Fibroblast of mammary gland (primary cell): ENCODE results near the gene GRM3.

Experiments
- DNase-seq: peaks from one replicate; pipeline ENCODE4 v3.0.0-alpha.2; 2010; ENCODE audit warnings: low read depth
- H3K4me3 ChIP-seq: 2 replicates; pipeline ENCODE4 v1.5.1; 2011; ENCODE audit warnings: low read depth, mild to moderate bottlenecking, low read length, moderate library complexity; ENCODE audit not compliant: control insufficient read depth
- TF ChIP-seq, protein P1 (sequence below): conservative IDR thresholded peaks from 2 replicates; pipeline ENCODE4 v1.5.1; 2011; ENCODE audit warnings: low read depth, low read length, inconsistent platforms; ENCODE audit not compliant: control insufficient read depth, insufficient read depth

The GRM3 gene

DNA sequence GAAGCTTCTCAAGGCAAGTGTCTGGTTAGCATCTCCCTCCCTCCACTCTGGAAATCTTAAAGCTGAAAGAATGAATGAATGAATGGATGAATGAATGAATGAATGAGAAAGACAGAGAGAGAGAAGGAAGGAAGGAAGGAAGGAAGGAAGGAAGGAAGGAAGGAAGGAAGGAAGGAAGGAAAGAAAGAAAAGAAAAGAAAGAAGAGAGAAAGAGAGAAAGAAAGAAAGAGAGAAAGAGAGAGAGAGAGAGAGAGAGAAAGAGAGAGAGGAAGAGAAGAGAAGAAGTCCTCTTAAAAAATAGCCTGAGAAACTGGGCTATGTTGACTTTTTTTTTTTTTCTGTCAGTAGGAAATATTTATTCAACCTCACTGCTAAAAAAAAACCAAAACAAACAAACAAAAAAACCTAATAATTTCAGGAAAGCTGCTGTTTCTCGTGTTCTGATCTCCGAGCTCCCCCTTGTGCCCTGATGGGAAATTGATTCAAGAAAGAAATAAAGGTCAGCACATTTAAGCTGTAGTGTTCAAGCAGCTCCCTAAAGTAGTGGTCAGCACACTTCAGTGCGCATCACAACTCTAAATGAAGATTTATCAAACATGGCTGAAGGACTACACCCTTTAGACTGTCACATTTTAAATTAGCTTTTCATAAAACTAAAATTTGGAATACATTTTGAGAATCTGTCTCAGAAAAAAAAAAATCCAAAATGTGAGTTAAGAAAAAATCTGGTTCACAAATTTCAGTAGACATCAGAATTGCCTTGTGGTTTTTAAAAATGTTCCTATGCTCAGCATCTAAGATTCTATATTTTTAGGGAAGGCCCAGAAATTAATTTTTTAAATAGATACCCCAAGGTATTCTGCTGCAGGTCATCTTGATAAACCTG is 261.5 kb downstream of the GRM3 start:
- no peak overlapping the region for H3K4me3 ChIP-seq
- DNase-seq = peak; percentile 45
- TF ChIP-seq, protein P1, sequence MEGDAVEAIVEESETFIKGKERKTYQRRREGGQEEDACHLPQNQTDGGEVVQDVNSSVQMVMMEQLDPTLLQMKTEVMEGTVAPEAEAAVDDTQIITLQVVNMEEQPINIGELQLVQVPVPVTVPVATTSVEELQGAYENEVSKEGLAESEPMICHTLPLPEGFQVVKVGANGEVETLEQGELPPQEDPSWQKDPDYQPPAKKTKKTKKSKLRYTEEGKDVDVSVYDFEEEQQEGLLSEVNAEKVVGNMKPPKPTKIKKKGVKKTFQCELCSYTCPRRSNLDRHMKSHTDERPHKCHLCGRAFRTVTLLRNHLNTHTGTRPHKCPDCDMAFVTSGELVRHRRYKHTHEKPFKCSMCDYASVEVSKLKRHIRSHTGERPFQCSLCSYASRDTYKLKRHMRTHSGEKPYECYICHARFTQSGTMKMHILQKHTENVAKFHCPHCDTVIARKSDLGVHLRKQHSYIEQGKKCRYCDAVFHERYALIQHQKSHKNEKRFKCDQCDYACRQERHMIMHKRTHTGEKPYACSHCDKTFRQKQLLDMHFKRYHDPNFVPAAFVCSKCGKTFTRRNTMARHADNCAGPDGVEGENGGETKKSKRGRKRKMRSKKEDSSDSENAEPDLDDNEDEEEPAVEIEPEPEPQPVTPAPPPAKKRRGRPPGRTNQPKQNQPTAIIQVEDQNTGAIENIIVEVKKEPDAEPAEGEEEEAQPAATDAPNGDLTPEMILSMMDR = peak; percentile 68

DNA sequence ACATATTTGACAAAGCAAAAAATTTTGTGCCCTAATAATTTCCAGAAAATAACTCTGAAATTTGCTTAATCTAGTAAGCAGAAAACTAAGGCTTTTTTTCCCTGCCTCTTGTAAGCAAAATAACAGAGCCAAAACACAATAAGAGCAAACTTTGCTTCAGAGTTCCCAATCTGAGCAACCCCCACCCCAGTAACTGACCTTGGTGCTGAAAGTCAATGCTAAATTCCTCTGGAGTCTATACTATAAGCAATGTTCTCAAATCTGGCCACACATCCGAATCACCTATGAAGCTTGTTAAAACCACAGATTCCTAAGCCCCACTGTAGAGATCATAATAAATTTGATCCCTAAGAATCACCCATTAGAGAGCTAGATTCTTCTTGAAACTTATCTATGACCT is 265.2 kb downstream of the GRM3 start:
- DNase-seq = peak; percentile 12
- TF ChIP-seq, protein P1 = no peak
- no peak overlapping the region for H3K4me3 ChIP-seq

DNA sequence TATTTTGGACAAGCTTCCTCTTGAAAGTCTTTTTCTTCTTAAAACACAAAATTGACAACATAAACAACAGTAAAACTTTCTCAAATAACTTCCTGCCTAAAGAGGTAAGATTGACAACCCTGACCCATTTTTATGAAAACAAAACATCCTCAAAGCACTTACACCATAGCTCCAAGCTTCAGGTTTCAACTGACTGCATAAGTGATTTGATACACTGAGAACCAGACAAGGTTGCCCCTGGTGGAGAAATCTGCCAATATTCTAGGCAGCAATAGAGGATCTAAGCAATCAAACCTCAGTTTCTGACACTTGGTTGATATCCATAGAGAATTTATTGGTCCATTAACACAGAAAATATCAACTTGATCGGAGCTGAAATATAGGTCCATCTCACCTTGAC is 267.9 kb downstream of the GRM3 start:
- peak; percentile 15 for DNase-seq
- TF ChIP-seq, protein P1 = peak; percentile 22
- no peak overlapping the region for H3K4me3 ChIP-seq

DNA sequence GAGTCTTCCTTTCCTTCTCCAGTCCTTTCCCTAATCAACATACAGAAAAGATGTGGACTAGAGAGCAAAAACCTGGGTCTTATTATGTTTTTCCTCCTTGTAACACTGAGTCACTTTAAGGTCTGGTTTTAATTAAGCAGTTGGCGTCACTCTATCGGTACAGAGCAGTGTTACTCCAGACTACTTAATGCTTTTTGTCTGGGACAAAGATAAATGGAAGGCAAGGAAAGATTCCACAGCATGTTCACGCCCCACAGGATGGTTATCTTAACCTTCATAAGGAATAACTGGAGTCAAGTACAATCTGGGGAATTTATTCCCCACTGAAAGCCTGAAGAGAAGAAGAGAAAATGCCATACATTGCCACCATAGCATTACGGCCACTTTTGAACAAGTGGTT is 270.0 kb downstream of the GRM3 start:
- TF ChIP-seq, protein P1 = no peak
- DNase-seq = peak; percentile 94

More for the DNA sequence above, 270.0 kb downstream of the GRM3 start:
- H3K4me3 ChIP-seq = no peak overlapping the region
